ENCODE results near the gene KRT72. TPM values are rescaled to one million over a fixed set of nuclear protein-coding genes. Genes with fewer than 3 reads are reported as not detected.

The KRT72 gene
- total and polyA plus RNA-seq, 10 donors = 0.52 to 2.2 (median 0.93) TPM; not detected in 1

DNA sequence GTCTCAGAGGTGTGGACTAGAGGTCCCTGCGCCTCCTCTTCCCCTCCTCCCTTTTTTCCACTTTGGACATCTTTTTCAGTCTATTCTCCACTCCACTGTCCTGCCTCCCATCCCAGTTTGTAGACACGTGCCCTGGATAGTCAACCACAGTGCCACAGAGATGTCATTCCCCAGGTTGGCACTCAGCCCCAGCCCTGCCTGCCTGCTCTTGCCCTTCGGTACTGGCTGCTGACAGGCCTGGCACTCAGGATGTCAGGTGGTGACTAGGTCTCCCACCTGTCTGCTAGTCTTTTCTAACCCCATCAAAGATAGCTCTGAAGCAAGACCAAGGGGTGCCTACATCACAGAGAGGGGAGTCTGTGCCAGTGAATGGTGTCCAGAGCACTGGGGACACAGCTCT lies 64.2 kb downstream of the KRT72 start:
- intact Hi-C loops (cut with DNase I; ENCODE audit: low total_unique reads) = no loop called here
- TF ChIP-seq, protein P1, sequence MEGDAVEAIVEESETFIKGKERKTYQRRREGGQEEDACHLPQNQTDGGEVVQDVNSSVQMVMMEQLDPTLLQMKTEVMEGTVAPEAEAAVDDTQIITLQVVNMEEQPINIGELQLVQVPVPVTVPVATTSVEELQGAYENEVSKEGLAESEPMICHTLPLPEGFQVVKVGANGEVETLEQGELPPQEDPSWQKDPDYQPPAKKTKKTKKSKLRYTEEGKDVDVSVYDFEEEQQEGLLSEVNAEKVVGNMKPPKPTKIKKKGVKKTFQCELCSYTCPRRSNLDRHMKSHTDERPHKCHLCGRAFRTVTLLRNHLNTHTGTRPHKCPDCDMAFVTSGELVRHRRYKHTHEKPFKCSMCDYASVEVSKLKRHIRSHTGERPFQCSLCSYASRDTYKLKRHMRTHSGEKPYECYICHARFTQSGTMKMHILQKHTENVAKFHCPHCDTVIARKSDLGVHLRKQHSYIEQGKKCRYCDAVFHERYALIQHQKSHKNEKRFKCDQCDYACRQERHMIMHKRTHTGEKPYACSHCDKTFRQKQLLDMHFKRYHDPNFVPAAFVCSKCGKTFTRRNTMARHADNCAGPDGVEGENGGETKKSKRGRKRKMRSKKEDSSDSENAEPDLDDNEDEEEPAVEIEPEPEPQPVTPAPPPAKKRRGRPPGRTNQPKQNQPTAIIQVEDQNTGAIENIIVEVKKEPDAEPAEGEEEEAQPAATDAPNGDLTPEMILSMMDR (IDR thresholded peaks at IDR 0.05 in 8 of 11, conservative IDR thresholded peaks at IDR 0.05 in 3 of 11) = no peak
- no peak for TF ChIP-seq POLR2A (IDR thresholded peaks at IDR 0.05)
- no peak for TF ChIP-seq POLR2AphosphoS5 (IDR thresholded peaks at IDR 0.05)

More for the DNA sequence above, 64.2 kb downstream of the KRT72 start:
- peak; percentile 72 for DNase-seq
- 76 to 91% (median 77%) methylated on average over 3 of the region's 3 CpGs for WGBS, 5 donors
- Histone ChIP-seq H3K4me1 (peaks cover 0 to 7% (median 0%) of the 10 kb centered on the region in 6 donors), H3K27me3 (replicated peaks in 1 of 7) (peaks cover 0 to 8% (median 0%) of the 10 kb centered on the region in 7 donors), H3K4me3 (no peak overlapping the region), H3K27ac (no peak overlapping the region), H3K9me3 (no peaks in the 10 kb centered on the region), H3K36me3 (no peaks in the 10 kb centered on the region)

Other genes starting within 250 kb of the KRT72 start
- gene KRT85, start 234.0 kb downstream of the KRT72 start, total RNA-seq = under 1 TPM in 1 of 7 donors, not detected in 6; 0.52 TPM
- gene KRT85, start 234.0 kb downstream of the KRT72 start, polyA plus RNA-seq = not detected
- gene KRT84, start 215.8 kb downstream of the KRT72 start, total RNA-seq = under 1 TPM in 1 of 7 donors, not detected in 6; 0.52 TPM
- gene KRT84, start 215.8 kb downstream of the KRT72 start, polyA plus RNA-seq = not detected
- not detected for gene KRT82, start 195.1 kb downstream of the KRT72 start, total RNA-seq
- under 1 TPM in 1 of 3 donors, not detected in 2; 0.04 TPM for gene KRT82, start 195.1 kb downstream of the KRT72 start, polyA plus RNA-seq
- gene KRT75, start 167.1 kb downstream of the KRT72 start, total RNA-seq = not detected
- not detected for gene KRT75, start 167.1 kb downstream of the KRT72 start, polyA plus RNA-seq
- not detected for gene KRT6B, start 149.3 kb downstream of the KRT72 start, total RNA-seq
- under 1 TPM; 0.03 to 0.10 (median 0.04) TPM for gene KRT6B, start 149.3 kb downstream of the KRT72 start, polyA plus RNA-seq
- not detected for gene KRT6C, start 127.7 kb downstream of the KRT72 start, total RNA-seq
- under 1 TPM; 0.03 to 0.07 (median 0.06) TPM for gene KRT6C, start 127.7 kb downstream of the KRT72 start, polyA plus RNA-seq
- not detected for gene KRT6A, start 108.2 kb downstream of the KRT72 start, total RNA-seq
- under 1 TPM; 0.42 to 0.83 (median 0.45) TPM for gene KRT6A, start 108.2 kb downstream of the KRT72 start, polyA plus RNA-seq
- gene KRT5, start 81.1 kb downstream of the KRT72 start, total RNA-seq = 1 to 10 TPM in 2 of 7 donors, under 1 TPM in 2, not detected in 3; 0.23 to 1.5 (median 0.85) TPM
- gene KRT5, start 81.1 kb downstream of the KRT72 start, polyA plus RNA-seq = 1 to 10 TPM in 1 of 3 donors, under 1 TPM in 2; 0.93 to 1.9 (median 0.96) TPM
- gene KRT71, start 48.3 kb downstream of the KRT72 start, total RNA-seq = not detected
- gene KRT71, start 48.3 kb downstream of the KRT72 start, polyA plus RNA-seq = not detected
- gene KRT74, start 27.6 kb downstream of the KRT72 start, total RNA-seq = not detected
- gene KRT74, start 27.6 kb downstream of the KRT72 start, polyA plus RNA-seq = not detected
- gene KRT73, start 17.1 kb upstream of the KRT72 start, total RNA-seq = 1 to 10 TPM in 3 of 7 donors, under 1 TPM in 4; 0.13 to 1.4 (median 0.59) TPM
- gene KRT73, start 17.1 kb upstream of the KRT72 start, polyA plus RNA-seq = under 1 TPM; 0.04 to 0.20 (median 0.16) TPM
- gene KRT2, start 50.7 kb upstream of the KRT72 start, total RNA-seq = under 1 TPM in 3 of 7 donors, not detected in 4; 0.13 to 0.52 (median 0.26) TPM
- gene KRT2, start 50.7 kb upstream of the KRT72 start, polyA plus RNA-seq = under 1 TPM; 0.07 to 0.45 (median 0.42) TPM
- 1 to 10 TPM in 2 of 7 donors, under 1 TPM in 3, not detected in 2; 0.58 to 2.4 (median 0.68) TPM for gene KRT1, start 78.9 kb upstream of the KRT72 start, total RNA-seq
- under 1 TPM in 1 of 3 donors, not detected in 2; 0.05 TPM for gene KRT1, start 78.9 kb upstream of the KRT72 start, polyA plus RNA-seq
- gene KRT77, start 102.1 kb upstream of the KRT72 start, total RNA-seq = not detected
- under 1 TPM in 1 of 3 donors, not detected in 2; 0.03 TPM for gene KRT77, start 102.1 kb upstream of the KRT72 start, polyA plus RNA-seq
- gene KRT76, start 175.9 kb upstream of the KRT72 start, total RNA-seq = not detected
- not detected for gene KRT76, start 175.9 kb upstream of the KRT72 start, polyA plus RNA-seq
- gene KRT3, start 194.7 kb upstream of the KRT72 start, total RNA-seq = not detected
- not detected for gene KRT3, start 194.7 kb upstream of the KRT72 start, polyA plus RNA-seq
- gene KRT4, start 212.7 kb upstream of the KRT72 start, total RNA-seq = under 1 TPM in 1 of 7 donors, not detected in 6; 0.37 TPM
- 1 to 10 TPM in 2 of 3 donors, under 1 TPM in 1; 0.55 to 3.4 (median 1.4) TPM for gene KRT4, start 212.7 kb upstream of the KRT72 start, polyA plus RNA-seq
- under 1 TPM in 1 of 7 donors, not detected in 6; 0.37 TPM for gene KRT79, start 232.8 kb upstream of the KRT72 start, total RNA-seq
- under 1 TPM in 2 of 3 donors, not detected in 1; 0.15 to 0.19 TPM for gene KRT79, start 232.8 kb upstream of the KRT72 start, polyA plus RNA-seq
- not detected for gene KRT78, start 247.5 kb upstream of the KRT72 start, total RNA-seq
- under 1 TPM in 2 of 3 donors, not detected in 1; 0.24 to 0.83 TPM for gene KRT78, start 247.5 kb upstream of the KRT72 start, polyA plus RNA-seq

All from spleen (tissue), 11 donors.